ENCODE data around the gene FGFR1OP2.
A peak's percentile ranks its signal among the peaks of the same experiment; 100 is the strongest.

Gene FGFR1OP2

DNA sequence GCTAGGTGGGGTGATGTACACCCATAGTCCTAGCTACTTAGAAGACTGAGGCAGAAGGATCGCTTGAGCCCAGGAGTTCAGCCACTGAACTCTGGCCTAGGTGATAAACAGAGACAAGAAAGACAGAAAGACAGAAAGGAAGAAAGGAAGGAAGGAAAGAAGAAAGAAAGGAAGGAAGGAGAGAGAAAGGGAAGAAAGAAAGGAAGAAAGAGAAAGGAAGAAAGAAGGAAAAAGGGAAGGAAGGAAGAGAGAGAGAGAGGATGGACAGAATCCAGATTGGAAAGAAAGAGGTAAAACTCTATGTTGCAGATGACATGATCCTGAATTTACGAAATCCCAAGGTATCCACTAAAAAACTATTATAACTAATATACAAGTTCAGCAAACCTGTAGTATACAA is 8.7 kb upstream of the FGFR1OP2 start:
- TF ChIP-seq MYC (IDR thresholded peaks at IDR 0.05; ENCODE audit: low read depth, low read length) (no peak), POLR2A (IDR thresholded peaks at IDR 0.05; ENCODE audit: extremely low read depth, insufficient read length) (no peak)
- TF ChIP-seq, protein P1, sequence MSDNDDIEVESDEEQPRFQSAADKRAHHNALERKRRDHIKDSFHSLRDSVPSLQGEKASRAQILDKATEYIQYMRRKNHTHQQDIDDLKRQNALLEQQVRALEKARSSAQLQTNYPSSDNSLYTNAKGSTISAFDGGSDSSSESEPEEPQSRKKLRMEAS (IDR thresholded peaks at IDR 0.05; ENCODE audit: low read depth, low read length): no peak
- TF ChIP-seq, protein P2, sequence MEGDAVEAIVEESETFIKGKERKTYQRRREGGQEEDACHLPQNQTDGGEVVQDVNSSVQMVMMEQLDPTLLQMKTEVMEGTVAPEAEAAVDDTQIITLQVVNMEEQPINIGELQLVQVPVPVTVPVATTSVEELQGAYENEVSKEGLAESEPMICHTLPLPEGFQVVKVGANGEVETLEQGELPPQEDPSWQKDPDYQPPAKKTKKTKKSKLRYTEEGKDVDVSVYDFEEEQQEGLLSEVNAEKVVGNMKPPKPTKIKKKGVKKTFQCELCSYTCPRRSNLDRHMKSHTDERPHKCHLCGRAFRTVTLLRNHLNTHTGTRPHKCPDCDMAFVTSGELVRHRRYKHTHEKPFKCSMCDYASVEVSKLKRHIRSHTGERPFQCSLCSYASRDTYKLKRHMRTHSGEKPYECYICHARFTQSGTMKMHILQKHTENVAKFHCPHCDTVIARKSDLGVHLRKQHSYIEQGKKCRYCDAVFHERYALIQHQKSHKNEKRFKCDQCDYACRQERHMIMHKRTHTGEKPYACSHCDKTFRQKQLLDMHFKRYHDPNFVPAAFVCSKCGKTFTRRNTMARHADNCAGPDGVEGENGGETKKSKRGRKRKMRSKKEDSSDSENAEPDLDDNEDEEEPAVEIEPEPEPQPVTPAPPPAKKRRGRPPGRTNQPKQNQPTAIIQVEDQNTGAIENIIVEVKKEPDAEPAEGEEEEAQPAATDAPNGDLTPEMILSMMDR (IDR thresholded peaks at IDR 0.05; ENCODE audit: low read depth, low read length): no peak
- no peak for DNase-seq (ENCODE audit: low read depth)
- H3K4me3 ChIP-seq (ENCODE audit: low read depth, low read length): no peak overlapping the region

DNA sequence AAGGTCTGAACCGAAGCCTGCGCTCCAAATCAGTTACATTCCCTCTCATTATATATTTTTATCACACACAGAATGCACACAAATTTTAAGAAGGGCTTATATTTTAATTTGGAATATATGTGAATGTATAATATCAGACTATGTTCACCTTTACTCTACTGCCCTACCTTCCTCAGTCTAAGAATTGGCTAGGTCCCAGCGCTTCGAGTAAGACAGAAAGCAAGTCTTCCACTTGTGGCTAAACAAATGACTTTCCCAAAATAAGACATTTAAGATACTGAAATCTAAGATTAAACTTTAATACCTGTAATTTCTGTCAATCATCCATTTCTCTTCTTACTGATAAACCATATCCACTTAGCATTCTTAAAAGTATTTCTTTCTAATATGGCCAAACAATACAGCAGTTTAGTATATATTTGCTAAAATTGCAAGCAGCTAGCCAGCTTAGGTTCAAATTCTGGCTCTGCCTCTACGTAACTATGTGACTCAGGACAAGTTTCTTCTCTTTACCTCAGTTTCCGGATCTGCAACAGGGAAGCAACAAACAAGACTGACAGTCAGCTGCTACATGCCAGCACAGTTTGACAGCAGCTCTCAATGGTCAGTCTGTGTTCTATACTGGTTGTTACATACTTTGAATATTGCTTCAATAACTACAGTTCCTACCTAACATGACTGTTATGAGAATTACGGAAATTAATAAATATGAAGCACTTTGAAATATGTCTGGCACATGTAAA is 2.5 kb upstream of the FGFR1OP2 start:
- peak; percentile 58 for DNase-seq (ENCODE audit: low read depth)
- no peak for TF ChIP-seq MYC (IDR thresholded peaks at IDR 0.05; ENCODE audit: low read depth, low read length)
- TF ChIP-seq, protein P2 (IDR thresholded peaks at IDR 0.05; ENCODE audit: low read depth, low read length): no peak
- no peak for TF ChIP-seq POLR2A (IDR thresholded peaks at IDR 0.05; ENCODE audit: extremely low read depth, insufficient read length)
- TF ChIP-seq, protein P1 (IDR thresholded peaks at IDR 0.05; ENCODE audit: low read depth, low read length): no peak
- peak overlapping the region; percentile 86 for H3K4me3 ChIP-seq (ENCODE audit: low read depth, low read length)

GRCh38 chr12:26936559-26937442 is 1.5 kb upstream of the FGFR1OP2 start:
- TF ChIP-seq POLR2A (IDR thresholded peaks at IDR 0.05; ENCODE audit: extremely low read depth, insufficient read length) (no peak), MYC (IDR thresholded peaks at IDR 0.05; ENCODE audit: low read depth, low read length) (no peak; the same call in 1 of the 2 replicates)
- TF ChIP-seq, protein P1 (IDR thresholded peaks at IDR 0.05; ENCODE audit: low read depth, low read length): no peak
- TF ChIP-seq, protein P2 (IDR thresholded peaks at IDR 0.05; ENCODE audit: low read depth, low read length): no peak
- DNase-seq (ENCODE audit: low read depth): peak; percentile 70
- peak overlapping the region; percentile 86 for H3K4me3 ChIP-seq (ENCODE audit: low read depth, low read length)

DNA sequence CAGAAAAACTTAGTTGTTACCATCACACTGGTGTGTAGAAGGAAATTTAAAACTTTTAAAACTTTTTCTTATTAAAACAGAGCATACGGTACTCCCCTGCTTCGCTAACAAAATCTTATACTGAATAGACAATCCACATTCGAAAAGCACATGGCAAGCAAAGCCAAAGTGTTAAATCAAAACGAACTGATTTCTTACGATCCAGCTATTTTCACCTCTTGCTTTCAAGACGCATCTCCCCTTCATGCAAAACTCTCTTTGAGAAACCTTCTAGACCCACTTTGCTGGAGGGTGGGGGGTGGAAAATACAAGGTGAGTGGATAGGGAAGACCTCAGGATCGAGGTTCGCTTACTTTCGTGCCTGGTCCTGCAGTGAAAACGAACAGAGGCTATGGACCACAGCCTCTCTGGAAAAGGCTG is 817 bp upstream of the FGFR1OP2 start:
- TF ChIP-seq, protein P2 (IDR thresholded peaks at IDR 0.05; ENCODE audit: low read depth, low read length): no peak
- TF ChIP-seq, protein P1 (IDR thresholded peaks at IDR 0.05; ENCODE audit: low read depth, low read length): peak; percentile 91
- no peak for DNase-seq (ENCODE audit: low read depth)
- peak overlapping the region; percentile 86 for H3K4me3 ChIP-seq (ENCODE audit: low read depth, low read length)

DNA sequence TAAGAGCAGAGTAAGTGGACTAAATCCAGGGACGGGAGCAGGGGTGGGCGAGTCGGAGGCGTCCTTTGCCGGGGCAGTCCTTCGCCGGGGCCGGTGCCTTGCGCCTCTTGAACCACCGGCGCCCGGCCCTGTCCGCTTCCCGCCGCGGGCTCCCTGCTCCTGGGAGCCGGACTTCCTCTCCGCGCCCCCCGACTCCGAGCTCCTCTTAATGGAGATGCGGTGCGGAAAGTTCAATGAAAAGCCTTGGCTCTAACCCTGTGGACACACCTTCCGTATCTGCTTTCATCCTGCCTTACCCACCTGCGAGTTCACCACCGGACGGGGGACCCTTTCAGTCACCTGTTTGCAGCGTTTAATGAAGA is 412 bp downstream of the FGFR1OP2 start:
- H3K4me3 ChIP-seq (ENCODE audit: low read depth, low read length): peak overlapping the region; percentile 86
- TF ChIP-seq, protein P1 (IDR thresholded peaks at IDR 0.05; ENCODE audit: low read depth, low read length): no peak
- TF ChIP-seq MYC (IDR thresholded peaks at IDR 0.05; ENCODE audit: low read depth, low read length) (no peak; the same call in 1 of the 2 replicates), POLR2A (IDR thresholded peaks at IDR 0.05; ENCODE audit: extremely low read depth, insufficient read length) (no peak)
- TF ChIP-seq, protein P2 (IDR thresholded peaks at IDR 0.05; ENCODE audit: low read depth, low read length): no peak
- no peak for DNase-seq (ENCODE audit: low read depth)
